T47D (cell line): Measurements from ENCODE around the gene GNRH2.
A peak's percentile ranks its signal among the peaks of the same experiment; 100 is the strongest.

ENCODE experiments used
- DNase-seq, 2 experiments: peaks; one replicate each; pipeline versions ENCODE4 v3.0.0 to v3.0.0-alpha.2; 2011 to 2012; ENCODE audit warnings: low read depth in 1 of 2, low spot score in 1 of 2
- JUND ChIP-seq: IDR thresholded peaks from 2 replicates; pipeline ENCODE4 v1.6.1; 2012; ENCODE audit warnings: low read depth
- in situ Hi-C: cut with HindIII; loops from 2 replicates; pipeline ENCODE4 v1.10.0; 2016; ENCODE audit warnings: low sequenced_read_pairs, low pct_unique_long_range_greater_than_20kb

Gene GNRH2

GRCh38 chr20:3027987-3028386 is 15.4 kb upstream of the GNRH2 start:
- in situ Hi-C loops: no loop called here
- TF ChIP-seq JUND: no peak
- no peak for DNase-seq

DNA sequence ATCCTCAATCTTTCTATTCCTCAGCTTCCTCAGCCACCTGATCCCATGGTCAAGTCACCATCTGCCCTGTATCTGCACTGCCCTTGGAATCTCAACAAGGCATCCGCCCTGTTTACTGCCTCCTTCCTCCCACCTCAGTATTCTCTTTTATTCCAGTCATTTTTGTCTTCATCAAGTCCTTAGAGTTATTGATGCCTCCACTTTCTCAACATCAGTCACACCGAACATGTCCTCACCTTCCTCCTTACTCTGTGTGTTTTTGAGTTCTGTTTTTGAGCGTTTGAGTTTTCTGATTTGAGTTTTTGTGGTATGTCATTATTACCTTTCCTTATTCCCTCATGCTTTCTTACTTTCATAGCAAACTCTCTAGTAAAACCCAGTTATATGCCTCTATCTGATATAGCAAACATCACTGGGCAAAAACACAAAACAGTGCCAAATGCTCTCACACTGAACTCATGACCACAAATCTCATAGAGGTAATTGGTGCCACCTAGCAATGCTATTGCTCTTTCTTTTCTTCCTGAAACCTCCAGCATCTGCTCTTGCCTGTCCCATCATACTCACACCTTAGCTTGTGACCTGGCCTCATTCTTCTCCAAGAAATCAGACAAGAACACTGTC is 11.8 kb upstream of the GNRH2 start:
- no peak for DNase-seq
- in situ Hi-C loops: no loop called here
- no peak for TF ChIP-seq JUND

GRCh38 chr20:3032624-3033023 is 10.8 kb upstream of the GNRH2 start:
- in situ Hi-C loops: no loop called here
- no peak for TF ChIP-seq JUND
- no peak for DNase-seq

DNA sequence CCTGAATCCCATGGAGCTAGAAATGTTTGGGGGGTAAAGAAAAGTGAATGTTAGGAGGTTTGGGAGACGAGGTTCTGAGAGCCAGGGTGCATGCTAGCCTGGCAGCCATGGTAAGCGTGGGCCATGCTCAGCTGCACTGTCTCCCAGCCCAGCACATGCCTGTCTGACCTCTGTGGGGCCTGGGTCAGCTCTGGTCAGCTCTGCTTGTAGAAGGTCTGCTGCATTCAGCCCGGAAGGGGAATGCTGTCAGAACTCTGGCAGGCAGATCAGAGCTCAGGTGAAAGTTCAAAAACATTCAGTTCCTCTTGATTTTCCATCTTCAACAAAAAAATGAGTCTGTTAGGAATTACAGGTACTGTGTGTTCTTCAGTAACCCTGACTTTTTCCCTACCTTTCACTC is 5.8 kb upstream of the GNRH2 start:
- no peak for TF ChIP-seq JUND
- DNase-seq: no peak
- in situ Hi-C loops: no loop called here

GRCh38 chr20:3038454-3038853 is 5.0 kb upstream of the GNRH2 start:
- TF ChIP-seq JUND: no peak
- DNase-seq: no peak
- in situ Hi-C loops: no loop called here

DNA sequence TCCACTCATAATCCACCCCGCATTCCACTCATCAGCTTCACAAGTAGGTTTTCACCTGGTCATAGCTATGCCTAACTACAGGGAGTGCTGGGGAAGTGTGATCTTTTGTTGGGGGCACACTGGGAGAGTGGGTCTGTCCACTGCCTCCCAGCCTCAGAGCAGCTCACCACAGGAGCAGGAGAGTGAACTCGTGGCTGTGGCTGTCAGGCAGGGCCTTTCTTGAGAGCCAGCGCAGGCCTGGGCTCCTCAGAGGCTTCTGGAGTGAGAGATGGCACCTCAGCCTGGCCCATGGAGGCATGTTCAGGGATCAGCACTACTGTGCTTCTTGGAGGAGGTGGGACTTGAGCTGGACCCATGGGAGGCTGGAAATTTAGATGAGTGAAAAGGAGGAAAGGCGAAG is 4.0 kb upstream of the GNRH2 start:
- no peak for TF ChIP-seq JUND
- no peak for DNase-seq
- in situ Hi-C loops: no loop called here

DNA sequence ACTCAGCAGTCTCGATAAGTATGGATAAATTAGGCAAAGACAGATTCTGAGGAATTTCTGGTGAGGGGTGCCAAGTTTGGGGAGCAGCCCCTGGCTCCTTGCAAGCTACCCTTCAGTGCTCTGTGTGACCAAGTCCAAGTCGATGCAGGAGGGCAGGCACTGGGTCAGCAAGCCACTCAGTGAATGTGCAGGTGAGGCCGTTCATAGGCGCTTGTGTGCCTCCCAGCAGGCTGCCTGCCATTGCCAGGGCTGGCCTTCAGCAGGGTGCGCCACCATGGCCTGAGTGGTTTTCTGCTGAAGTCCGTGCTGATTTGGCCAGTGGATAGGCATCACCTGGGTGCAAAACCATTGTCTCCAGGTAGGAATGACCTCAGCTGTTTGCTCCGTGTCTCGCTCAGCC is 3.3 kb upstream of the GNRH2 start:
- no peak for TF ChIP-seq JUND
- DNase-seq: no peak
- in situ Hi-C loops: no loop called here

- DNase-seq: peak in 1 of 2 experiments; percentile 52
- TF ChIP-seq JUND: no peak
- in situ Hi-C loops: no loop called here
Observed at GRCh38 chr20:3041854-3042409, 1.5 kb upstream of the GNRH2 start.

DNA sequence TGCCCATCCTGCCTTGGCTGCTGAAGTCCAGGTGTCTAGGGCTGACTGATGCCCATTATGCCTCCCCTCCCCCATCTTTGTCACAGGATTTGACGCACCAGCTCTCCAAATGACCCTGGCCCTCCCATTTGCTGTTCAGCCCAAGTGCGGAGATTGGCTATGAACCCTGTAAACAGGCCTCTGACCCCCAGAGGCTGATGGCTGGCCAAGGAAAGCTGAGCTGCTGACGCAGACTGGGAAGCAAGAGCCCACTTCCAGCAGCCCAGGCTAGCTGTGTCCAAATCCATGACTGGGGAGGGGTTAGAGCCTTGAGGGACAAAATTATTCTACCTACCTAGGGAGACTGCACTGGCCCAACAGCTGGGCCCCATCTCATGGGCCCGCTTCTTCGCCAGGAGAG is 797 bp upstream of the GNRH2 start:
- in situ Hi-C loops: no loop called here
- no peak for TF ChIP-seq JUND
- no peak for DNase-seq

DNA sequence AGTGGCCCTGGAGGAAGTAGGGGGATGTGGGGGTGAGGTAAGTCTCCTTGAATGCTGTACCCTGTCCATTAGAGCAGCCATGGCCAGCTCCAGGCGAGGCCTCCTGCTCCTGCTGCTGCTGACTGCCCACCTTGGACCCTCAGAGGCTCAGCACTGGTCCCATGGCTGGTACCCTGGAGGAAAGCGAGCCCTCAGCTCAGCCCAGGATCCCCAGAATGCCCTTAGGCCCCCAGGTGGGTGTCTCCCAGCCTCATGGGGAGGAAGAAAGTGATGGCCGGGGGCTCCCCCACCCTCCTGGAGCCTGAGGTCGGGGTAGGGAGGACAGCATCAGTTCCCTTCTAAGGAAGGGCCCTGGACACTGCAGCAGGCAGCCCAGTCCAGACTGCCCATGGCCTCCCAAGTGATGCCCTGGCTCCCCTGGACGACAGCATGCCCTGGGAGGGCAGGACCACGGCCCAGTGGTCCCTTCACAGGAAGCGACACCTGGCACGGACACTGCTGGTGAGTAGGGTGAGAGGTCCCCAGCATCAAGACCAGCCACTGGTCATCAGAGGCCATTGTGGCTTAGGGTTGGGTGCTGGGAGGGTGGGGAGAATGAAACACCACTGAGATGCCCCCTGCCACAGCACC is 1.0 kb downstream of the GNRH2 start:
- in situ Hi-C loops: no loop called here
- no peak for TF ChIP-seq JUND
- DNase-seq: no peak

- peak; percentile 87 to 88 for DNase-seq
Observed at GRCh38 chr20:3045042-3045815, 1.8 kb downstream of the GNRH2 start.

GRCh38 chr20:3045816-3046676 is 2.6 kb downstream of the GNRH2 start, which contains the start of gene MRPS26:
TSS of gene MRPS26 (plus strand) at chr20:3046052. CDS start at chr20:3046069, 17 bp downstream.
- no peak for TF ChIP-seq JUND
- peak; percentile 91 to 92 for DNase-seq
- in situ Hi-C loops: no loop called here

More at GRCh38 chr20:3045042-3045815, 1.8 kb downstream of the GNRH2 start:
- no peak for TF ChIP-seq JUND
- in situ Hi-C loops: no loop called here
